HG02943 (cell line): ENCODE measurements around the gene BOD1L1.

ENCODE experiments used
- ATAC-seq: cut with Tn5 transposase; IDR thresholded peaks from one replicate; pipeline ENCODE4 v1.9.1; 2021; ENCODE audit warnings: mild to moderate bottlenecking, low read depth, moderate library complexity; ENCODE audit not compliant: unreplicated experiment

The BOD1L1 gene

DNA sequence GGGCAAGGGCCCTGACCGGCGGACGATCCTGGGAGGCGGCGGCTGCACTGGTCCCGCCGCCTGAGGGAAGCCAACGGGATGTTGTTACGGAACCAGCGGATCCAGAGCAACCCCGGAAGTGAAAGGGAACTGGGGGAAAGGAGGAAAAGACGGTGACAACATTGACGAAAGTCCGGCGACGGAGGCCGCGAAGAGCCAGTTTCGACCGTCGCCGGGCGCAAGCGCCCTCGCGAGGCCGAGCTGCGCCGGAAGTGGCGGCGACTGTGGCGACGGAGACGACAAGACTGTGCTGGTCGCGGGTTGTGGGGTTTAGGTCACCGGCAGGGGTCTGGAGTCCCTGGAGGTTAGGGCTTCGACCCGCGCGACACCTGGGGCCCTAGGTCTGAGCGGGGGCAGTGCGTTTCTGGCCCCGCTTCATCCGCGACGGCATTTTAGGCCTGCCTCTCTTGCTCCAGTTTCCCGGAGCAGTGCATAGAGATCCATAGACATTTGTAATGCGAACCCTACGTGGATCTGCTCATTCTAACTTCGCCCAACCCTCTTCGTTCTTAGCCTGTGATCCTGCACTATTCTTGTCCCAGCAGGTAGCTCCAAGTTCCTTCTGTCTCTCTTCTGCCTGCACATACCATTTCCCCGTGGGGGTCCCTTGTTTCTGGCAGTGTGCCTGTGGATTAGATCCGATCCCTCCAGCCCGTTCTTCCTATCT lies at the start of gene BOD1L1:
TSS of gene BOD1L1 (minus strand) at position 120 of the 706 bp plus-strand sequence. CDS start 138 bp downstream, outside the sequence.
- peak; percentile 94 for ATAC-seq

DNA sequence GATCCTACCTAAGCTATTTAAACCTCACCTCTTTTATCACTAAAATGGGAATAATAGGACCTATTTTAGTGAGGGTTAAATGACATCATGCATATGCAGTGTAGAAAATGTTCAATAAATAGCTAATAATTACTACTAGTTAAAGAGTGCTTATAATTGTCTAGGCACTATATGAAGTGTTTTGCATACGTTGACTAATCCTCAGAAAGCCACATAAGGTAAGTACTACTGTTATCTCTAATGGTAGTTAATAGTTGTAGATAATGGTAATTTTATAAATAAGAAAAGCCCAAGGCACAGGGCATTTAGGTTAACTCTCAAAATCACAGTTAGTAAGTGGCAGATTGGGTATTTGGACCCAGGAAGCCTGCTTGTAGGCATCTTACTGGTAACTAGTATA lies 47.4 kb upstream of the BOD1L1 start:
- ATAC-seq = no peak

DNA sequence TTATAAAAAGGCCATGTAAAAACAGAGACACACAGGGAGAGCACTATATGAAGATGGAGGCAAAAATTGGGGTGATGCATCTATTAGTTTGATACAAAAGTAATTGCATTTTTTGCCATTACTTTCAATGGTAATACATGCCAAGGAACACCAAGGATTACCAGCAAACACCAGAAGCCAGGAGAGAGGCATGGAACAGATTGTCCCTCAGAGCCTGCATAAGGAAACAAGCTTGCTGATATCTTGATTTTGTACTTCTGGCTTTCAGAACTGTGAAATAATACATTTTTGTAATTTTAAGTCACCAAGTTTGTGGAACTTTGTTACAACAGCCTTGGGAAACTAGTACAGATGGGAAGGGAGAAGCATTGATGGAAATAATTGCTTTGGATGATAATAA lies 45.6 kb upstream of the BOD1L1 start:
- ATAC-seq = no peak

DNA sequence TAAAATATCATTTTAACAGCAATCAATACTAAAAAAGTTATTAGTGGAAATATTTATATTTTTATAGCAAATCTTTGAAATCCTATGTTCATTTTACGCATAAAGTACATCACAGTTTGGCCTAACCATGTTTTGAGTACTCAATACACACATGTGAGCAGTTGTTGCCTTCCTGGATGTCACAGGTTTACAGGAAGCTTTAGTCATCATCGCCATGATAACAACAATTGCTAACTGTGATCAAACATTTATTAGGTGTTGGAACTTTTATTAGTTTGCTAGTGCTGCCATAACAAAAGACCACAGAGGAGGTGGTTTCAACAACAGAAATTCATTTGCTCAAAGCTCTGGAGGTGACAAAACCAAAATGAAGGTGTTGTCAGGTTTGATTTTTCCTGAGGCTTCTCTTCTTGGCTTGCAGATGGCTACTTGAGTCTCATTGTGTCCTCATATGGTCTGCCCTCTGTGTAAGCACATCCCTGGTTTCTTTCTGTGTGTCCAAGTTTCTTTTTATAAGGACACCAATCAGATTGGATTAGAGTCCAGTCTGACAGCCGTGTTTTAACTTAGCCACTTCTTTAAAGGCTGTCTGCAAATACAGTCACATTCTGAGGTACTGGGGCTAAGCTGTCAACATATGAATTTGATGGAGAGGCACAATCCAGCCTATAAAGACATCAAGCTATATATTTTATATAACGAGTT lies 43.1 kb upstream of the BOD1L1 start:
- ATAC-seq = no peak

DNA sequence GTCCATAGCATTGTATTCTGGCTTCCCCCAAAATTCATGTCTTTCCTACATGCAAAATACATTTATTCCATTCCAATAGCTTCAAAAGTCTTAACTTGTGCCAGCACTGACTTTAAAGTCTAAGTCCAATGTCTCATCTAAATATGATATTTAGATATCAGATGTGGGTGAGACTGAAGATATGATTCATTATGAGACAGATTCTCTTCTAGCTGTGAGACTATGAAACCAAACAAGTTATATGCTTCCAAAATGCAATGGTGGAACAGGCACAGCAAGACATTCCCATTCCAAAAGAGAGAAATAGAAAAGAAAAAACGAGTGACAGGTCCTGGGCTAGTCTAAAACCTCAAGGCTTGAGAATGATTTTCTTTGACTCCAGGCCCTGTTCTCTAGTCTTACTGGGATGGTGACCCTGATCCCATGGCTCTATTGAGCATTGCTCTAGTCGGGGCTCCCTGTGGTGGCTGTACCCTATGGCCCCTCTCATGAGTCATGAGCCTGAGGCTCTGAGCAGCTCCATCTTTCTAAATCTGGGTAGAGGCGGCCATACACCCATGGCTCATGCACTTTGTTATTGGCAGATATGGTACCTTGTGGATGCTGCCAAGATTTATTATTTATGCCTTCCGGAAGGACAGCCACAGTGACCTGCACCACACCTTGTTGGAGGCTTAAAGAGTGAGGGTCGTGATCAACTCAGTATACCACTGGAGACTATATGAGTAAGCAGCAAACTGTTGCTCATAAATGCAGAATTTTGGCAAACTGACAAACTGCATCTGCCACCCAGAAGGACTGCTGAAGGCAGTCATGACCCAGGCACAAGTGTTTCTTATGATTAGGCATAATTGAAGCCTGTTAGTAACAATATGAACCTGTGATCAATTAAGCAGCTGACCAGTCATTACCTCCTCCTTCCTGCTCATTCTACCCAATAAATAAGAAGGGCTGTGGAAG lies 38.5 kb upstream of the BOD1L1 start:
- no peak for ATAC-seq

DNA sequence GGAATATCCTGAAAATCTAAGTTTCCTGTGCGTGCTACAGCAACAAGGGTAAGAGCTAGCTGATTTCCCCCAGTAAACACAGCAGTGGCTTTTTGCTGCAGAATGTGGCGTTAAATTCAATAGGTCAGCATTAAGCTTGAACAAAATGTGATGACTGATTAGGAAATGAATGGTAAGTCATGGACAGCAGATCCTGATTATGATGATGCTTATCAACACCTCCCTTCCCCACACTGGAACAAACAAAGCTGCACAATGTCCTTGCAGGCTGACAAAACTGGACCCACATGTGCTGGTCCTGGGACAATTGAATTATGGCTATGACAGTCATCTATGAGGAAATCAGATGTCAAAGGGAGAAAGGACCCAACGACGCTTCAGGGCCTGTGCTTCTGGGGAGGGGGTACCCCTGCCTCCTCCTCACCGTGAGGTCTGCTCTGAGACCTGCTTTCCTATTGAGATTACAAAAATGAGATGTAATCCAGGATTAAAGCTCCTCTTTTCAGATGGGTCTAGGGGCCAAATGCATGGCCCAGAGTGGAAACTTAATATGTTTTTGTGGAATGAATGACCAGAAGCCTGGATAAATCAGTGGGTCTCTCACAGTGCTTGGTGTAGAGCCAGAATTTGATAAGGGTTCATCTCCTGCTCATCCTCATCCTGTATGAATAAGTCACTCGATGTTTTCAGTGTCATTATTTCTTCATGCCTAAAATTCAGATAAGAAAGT lies 32.0 kb upstream of the BOD1L1 start:
- no peak for ATAC-seq

DNA sequence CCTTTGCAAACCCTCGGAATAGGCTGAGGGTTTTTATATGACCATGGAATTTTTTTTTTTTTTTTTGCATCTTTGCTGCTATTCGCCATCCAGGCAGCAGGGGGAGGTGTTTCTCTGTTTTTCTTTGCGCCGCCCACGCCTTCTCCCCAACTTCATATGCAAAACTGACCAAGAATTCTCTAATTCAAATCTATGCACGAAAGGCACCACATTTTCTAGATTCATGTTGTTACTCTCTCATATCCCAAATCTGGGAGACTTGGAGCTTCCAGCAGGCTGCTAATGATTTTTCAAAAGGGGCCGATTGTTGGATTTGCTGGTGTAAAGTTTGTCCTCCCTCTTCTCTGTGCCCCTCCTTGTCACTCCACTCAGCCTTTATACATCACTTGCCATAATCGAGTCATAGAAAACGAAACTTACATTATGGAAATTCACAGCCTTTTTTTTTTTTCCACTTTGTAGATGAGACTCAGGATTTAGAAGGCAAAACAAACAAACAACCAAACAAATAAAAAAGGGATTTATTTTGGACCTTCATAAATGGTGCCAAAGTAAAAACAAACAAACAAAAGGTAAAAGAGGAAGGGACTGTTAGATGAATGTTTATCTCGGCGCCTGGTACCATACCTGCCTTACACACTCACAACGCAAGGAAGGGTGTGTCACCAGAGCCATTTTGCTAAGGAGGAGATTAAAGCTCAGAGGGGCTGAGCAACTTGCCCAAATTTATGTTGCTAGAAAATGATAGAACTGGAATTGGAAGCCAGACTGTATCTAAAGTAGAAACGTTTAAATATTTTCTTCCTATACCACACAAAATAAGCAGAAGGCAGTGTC lies 29.3 kb upstream of the BOD1L1 start:
- ATAC-seq = peak; percentile 34

DNA sequence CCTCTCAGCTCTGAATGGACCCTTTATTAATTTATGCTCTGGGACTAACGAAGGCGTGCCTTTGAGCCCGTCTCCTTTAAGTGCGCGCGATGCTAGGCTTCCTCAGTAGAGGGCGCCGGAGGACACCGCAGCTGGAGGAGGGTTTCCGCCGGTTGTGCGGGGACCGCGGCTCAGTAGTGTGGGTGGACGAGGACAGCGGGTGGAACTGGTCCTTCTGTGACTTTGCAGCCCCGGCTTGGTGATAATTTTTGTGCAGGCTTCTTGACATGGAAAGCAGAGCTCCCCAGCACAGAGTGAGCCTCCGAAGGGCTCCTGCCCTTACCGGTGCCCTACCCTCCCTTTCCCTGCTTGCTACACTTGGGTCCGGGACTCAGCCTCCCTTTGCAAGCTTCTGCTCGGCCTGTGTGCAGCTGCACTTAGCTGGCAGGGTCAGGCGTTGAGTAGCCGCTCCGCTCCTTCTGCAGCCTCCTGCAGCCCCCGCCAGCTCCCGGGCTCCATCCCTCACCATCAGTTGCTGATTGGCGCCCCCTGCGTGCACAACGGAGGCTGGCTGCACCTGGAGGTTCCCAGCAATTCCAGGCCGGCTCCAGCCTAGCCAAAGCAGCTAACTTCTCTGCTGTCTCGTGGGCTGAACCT lies 26.8 kb upstream of the BOD1L1 start:
- ATAC-seq = peak; percentile 91

DNA sequence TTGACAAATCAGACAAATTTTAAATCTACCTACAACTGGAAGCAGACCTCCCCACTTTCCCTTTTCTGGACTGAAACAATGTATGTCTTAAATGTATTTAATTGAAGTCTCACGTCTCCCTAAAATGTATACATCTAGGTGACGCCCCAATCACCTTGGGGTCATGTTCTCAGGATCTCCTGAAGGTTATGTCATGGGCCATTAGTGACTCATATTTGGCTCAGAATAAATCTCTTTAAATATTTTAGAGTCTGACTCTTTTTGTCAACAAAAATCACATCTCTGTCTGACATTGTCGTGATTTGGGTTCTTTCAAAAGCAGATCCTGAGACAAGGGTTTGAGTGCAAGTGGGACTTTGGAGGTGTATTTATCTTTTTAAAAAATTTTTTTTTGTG lies 26.2 kb upstream of the BOD1L1 start:
- no peak for ATAC-seq

DNA sequence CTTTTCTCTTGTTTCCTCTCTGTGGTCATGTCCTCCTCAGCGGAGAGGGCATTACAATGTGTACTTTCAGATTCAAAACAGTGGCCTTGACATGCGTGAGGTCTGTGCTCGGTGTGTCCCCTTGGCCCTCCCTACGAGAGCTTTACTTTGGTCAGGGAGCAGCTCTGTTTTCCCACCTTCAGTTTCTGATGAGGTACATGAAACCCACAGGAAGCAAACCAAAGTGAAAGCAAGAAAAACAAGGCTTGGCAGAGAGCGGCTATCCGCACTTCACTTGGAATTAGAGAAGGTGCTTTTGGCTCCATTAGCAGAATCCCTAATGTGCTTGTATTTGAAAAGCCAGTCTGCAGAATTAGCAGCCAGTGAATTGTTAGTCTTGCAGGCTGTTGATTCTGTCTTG lies 19.5 kb upstream of the BOD1L1 start:
- ATAC-seq = no peak

DNA sequence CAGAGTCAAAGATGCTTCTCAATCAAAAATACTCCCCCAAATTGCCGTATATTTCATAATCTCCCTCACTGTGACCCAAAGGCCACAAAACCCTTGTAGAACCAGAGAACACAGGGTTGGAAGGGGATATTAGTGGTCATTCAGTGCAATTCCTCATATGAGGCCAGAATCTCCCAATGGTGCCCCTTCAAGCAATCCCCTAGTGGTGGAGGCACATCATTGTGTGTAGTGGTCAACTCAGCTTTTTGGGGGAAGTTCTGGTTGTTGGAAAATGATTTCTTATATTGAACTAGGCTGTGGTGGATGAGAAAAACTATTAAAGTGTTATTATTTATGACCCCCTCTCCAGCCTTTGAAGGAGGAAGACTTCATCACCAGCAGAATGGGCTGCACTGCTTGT lies 17.6 kb upstream of the BOD1L1 start:
- ATAC-seq = no peak

DNA sequence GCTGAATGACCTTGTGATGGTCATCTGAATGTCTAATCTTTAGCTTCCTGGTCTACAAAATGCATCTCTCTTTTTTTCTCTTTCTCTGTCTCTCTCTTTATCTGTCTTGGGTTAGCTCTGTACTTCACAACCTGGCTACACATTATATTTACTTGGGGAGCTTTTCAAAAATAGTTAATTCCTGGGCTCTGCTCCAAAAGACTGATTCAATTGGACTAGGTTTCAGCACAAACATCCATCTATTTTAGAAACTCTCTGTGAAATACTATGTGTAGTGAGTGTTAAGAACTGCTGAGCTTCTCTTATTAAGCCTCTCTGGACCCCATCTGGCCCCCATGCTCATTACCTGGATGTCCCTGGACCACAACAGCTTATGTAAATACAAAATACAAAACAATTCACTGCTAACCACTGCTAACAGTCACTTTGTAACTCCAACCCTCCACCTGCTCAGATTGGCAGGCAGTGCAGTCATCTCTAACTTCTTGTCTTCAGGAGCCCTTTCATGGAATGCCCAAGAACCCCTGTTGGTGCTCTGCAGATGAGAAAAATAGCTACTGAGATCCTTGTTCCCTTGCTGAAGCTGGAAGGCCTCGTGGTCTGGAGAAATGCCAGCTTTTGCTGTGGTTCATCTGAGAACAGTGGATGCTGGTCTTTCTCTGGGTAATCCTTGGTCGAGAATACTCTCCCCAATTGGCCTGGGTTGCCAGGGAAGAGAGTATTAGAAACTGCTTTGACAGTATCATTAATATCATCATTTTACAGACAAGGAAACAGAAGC lies 14.8 kb upstream of the BOD1L1 start:
- ATAC-seq = no peak

DNA sequence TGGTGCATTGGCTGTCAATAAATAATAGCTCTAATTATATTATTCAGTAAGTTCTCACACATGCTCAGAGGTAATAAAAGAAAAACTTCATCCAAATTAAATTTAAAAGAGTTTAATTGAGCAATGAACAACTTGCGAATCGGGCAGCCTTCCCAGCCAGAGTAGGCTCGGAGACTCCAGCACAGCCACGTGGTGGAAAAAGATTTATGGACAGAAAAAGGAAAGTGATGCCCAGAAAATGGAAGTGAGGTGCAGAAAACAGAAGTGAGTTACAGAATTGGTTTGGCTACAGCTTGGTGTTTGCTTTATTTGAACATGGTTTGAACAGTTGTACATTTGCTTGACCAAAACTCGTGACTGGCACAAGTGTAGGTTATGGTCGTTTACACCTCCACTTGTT lies 13.6 kb upstream of the BOD1L1 start:
- ATAC-seq = no peak

DNA sequence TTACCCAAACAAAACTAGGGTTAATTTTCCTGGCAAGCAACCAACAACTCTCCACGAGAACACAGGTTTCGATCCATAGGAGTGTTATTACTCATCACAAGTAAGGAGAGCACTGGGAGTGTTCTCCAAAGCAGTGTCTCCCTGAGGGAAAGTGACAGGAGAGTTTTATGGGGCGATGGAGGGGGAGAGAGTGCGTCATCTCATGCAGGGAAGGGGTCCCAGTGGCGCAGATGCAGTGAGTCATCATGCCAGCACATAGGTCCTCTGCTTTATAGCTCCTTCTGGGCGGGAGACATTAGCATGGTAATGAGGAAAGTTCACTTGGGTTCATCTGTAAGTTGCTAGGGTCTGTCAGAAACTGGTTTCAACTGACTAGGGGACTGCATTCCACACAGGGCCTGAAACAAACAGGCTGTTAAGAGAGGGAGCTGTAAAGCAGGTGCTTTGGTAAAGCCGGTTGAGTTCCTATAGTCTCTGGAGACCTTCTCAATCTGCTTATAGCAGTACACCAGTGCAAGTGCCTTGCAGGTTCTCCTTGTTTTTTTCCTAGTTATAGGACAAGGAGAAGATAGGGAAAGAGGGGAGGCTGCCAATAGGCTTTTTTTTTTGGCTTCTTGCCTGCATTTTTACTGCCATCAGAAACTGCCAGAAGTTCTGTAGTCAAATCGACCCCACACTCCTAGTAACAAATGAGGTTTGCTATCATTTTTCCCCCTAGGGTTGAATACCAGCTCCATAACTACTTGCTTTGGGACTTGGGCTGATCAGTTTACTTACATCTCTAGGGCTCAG lies 12.8 kb upstream of the BOD1L1 start:
- no peak for ATAC-seq

DNA sequence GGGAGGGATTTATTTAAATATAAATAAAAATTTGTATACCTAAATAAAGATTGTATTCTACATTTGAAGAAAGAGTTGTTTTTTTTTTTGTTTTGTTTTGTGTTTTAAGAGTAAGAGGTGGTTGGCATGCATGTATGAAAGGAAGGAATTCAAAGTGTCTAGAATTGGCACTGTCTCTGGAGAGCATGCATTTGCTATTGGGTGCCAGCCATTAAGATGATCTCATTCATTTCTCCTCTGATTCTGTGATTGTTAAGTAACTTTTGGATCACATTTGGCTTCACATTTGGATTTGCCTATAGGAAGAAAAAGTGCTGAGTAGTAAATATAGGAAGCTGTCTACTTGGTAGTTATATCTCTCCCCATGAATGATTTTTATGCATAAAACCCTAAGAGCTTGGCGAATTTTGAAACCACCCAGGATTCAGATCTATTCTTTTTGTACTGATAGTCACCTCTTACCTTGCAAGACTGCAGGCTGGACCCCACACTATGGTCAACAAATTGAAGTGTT lies 7.8 kb upstream of the BOD1L1 start:
- ATAC-seq = no peak

DNA sequence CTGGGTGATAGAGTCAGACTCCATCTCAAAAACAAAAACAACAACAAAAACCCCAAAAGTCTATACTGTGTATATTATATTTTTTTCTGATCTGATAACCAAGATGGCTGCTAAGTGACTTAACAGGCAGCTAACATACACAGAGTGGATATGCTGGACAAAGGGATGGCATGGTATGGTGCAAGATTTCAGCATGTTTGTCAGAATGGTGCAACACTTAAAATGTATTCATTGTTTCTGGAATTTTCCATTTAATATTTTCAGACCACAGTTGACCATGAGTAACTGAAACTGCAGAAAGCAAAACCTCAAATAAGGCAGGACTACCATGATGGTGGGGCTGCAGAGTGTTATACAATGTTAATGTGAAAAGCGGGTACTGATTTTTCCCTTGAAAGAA lies 6.1 kb upstream of the BOD1L1 start:
- ATAC-seq = no peak

DNA sequence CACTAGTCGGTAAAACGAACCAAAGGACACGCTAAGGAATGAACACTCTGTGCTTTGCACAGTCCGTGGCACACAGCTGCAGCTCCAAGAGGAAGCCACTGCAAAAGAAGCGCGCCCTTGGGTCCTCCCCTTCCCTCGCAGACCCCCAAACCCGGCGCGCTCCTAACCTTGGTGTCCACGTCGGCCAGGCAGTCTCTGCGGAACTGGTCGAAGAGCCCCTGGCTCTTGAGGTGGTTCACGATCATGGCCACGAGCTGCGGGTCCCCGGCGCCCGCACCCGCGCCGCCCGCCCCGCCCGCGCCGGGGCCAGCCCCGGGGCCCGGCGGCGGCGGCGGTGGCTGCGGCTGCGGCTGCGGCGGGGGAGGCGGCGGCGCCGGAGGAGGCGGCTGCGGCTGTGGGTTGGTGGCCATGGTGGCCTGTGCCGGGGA lies 333 bp downstream of the BOD1L1 start:
- ATAC-seq = peak; percentile 53
